Stimulated activated naive CD8-positive, alpha-beta T cell treated with anti-CD3 and anti-CD28 coated beads, Interleukin-15, Interleukin-2, amounts not matched to agents 100 ng/mL and 50 ng/mL, for 24 hours (primary cell): ENCODE data around the gene SYTL1.
A peak's percentile ranks its signal among the peaks of the same experiment; 100 is the strongest.

Experiments
- H3K27ac Mint-ChIP-seq: one replicate; pipeline ENCODE4 v1.8.0; 2021; ENCODE audit warnings: mild to moderate bottlenecking, mixed read lengths
- H3K27me3 Mint-ChIP-seq: one replicate; pipeline ENCODE4 v1.8.0; 2021; ENCODE audit warnings: mixed read lengths
- H3K36me3 Mint-ChIP-seq: one replicate; pipeline ENCODE4 v1.8.0; 2021; ENCODE audit warnings: low read depth, mixed read lengths
- H3K4me1 Mint-ChIP-seq: one replicate; pipeline ENCODE4 v1.8.0; 2021; ENCODE audit warnings: low read depth, mixed read lengths
- H3K4me3 Mint-ChIP-seq: one replicate; pipeline ENCODE4 v1.8.0; 2021; ENCODE audit warnings: mild to moderate bottlenecking, mixed read lengths
- H3K9me3 Mint-ChIP-seq: one replicate; pipeline ENCODE4 v1.8.0; 2021; ENCODE audit warnings: mixed read lengths

SYTL1 gene

GRCh38 chr1:27361044-27361402, 19.2 kb downstream of the SYTL1 start:
- Mint-ChIP-seq H3K36me3 (no peaks in the 10 kb centered on the region), H3K4me3 (peak overlapping the region; percentile 60), H3K9me3 (no peaks in the 10 kb centered on the region), H3K27ac (no peak overlapping the region), H3K4me1 (peaks cover 50% of the 10 kb centered on the region), H3K27me3 (peaks cover 6% of the 10 kb centered on the region)

- H3K27me3 Mint-ChIP-seq: peaks cover 6% of the 10 kb centered on the region
- H3K4me1 Mint-ChIP-seq: peaks cover 46% of the 10 kb centered on the region
- H3K27ac Mint-ChIP-seq: no peak overlapping the region
- H3K36me3 Mint-ChIP-seq: no peaks in the 10 kb centered on the region
- H3K9me3 Mint-ChIP-seq: no peaks in the 10 kb centered on the region
- no peak overlapping the region for H3K4me3 Mint-ChIP-seq
Measured at GRCh38 chr1:27361553-27361952, 19.7 kb downstream of the SYTL1 start.

- Mint-ChIP-seq H3K27ac (no peak overlapping the region), H3K4me3 (no peak overlapping the region), H3K4me1 (peaks cover 37% of the 10 kb centered on the region), H3K27me3 (peaks cover 2% of the 10 kb centered on the region), H3K9me3 (no peaks in the 10 kb centered on the region), H3K36me3 (no peaks in the 10 kb centered on the region)
Measured at GRCh38 chr1:27363766-27364695, 22.2 kb downstream of the SYTL1 start.

- Mint-ChIP-seq H3K27me3 (no peaks in the 10 kb centered on the region), H3K36me3 (no peaks in the 10 kb centered on the region), H3K9me3 (no peaks in the 10 kb centered on the region), H3K27ac (peak overlapping the region; percentile 67), H3K4me1 (peaks cover 37% of the 10 kb centered on the region), H3K4me3 (peak overlapping the region; percentile 81)
Measured at GRCh38 chr1:27364696-27365371, 23.0 kb downstream of the SYTL1 start.

GRCh38 chr1:27365372-27366112, 23.7 kb downstream of the SYTL1 start:
- peak overlapping the region; percentile 81 for H3K4me3 Mint-ChIP-seq
- H3K27me3 Mint-ChIP-seq: no peaks in the 10 kb centered on the region
- H3K9me3 Mint-ChIP-seq: no peaks in the 10 kb centered on the region
- H3K4me1 Mint-ChIP-seq: peaks cover 34% of the 10 kb centered on the region
- no peaks in the 10 kb centered on the region for H3K36me3 Mint-ChIP-seq
- H3K27ac Mint-ChIP-seq: peak overlapping the region; percentile 79

- H3K36me3 Mint-ChIP-seq: no peaks in the 10 kb centered on the region
- H3K27ac Mint-ChIP-seq: peak overlapping the region; percentile 79
- H3K9me3 Mint-ChIP-seq: no peaks in the 10 kb centered on the region
- H3K4me1 Mint-ChIP-seq: peaks cover 34% of the 10 kb centered on the region
- H3K4me3 Mint-ChIP-seq: peak overlapping the region; percentile 81
- H3K27me3 Mint-ChIP-seq: no peaks in the 10 kb centered on the region
Measured at GRCh38 chr1:27366113-27366410, 24.2 kb downstream of the SYTL1 start.

- Mint-ChIP-seq H3K4me1 (peaks cover 34% of the 10 kb centered on the region), H3K36me3 (no peaks in the 10 kb centered on the region), H3K9me3 (no peaks in the 10 kb centered on the region), H3K27ac (peak within 1 kb of the TSS; percentile 79), H3K4me3 (peak within 1 kb of the TSS; percentile 81), H3K27me3 (no peaks in the 10 kb centered on the region)
Measured at GRCh38 chr1:27366411-27367159, 24.8 kb downstream of the SYTL1 start, which contains the start of gene MAP3K6. TSS of gene MAP3K6 (minus strand) at chr1:27366961. CDS start at chr1:27366597, 364 bp downstream.

GRCh38 chr1:27367160-27367650, 25.4 kb downstream of the SYTL1 start:
- Mint-ChIP-seq H3K9me3 (no peaks in the 10 kb centered on the region), H3K36me3 (no peaks in the 10 kb centered on the region), H3K4me3 (peak overlapping the region; percentile 57), H3K4me1 (peaks cover 34% of the 10 kb centered on the region), H3K27ac (no peak overlapping the region), H3K27me3 (no peaks in the 10 kb centered on the region)

GRCh38 chr1:27368869-27369582, 27.2 kb downstream of the SYTL1 start:
- H3K36me3 Mint-ChIP-seq: no peaks in the 10 kb centered on the region
- peak overlapping the region; percentile 26 for H3K27ac Mint-ChIP-seq
- no peaks in the 10 kb centered on the region for H3K9me3 Mint-ChIP-seq
- H3K4me1 Mint-ChIP-seq: peaks cover 34% of the 10 kb centered on the region
- no peak overlapping the region for H3K4me3 Mint-ChIP-seq
- no peaks in the 10 kb centered on the region for H3K27me3 Mint-ChIP-seq

- Mint-ChIP-seq H3K27me3 (no peaks in the 10 kb centered on the region), H3K9me3 (no peaks in the 10 kb centered on the region), H3K4me3 (no peak overlapping the region), H3K4me1 (peaks cover 17% of the 10 kb centered on the region), H3K36me3 (no peaks in the 10 kb centered on the region), H3K27ac (no peak overlapping the region)
Measured at GRCh38 chr1:27372022-27372807, 30.4 kb downstream of the SYTL1 start.

GRCh38 chr1:27372808-27373690, 31.2 kb downstream of the SYTL1 start:
- Mint-ChIP-seq H3K27me3 (no peaks in the 10 kb centered on the region), H3K4me1 (peaks cover 13% of the 10 kb centered on the region), H3K27ac (no peak overlapping the region), H3K36me3 (no peaks in the 10 kb centered on the region), H3K4me3 (no peak overlapping the region), H3K9me3 (no peaks in the 10 kb centered on the region)

GRCh38 chr1:27374362-27375086, 32.7 kb downstream of the SYTL1 start, which contains the start of gene FCN3:
TSS of gene FCN3 (minus strand) at chr1:27374824. CDS start at chr1:27374818, 6 bp downstream.
- no peaks in the 10 kb centered on the region for H3K9me3 Mint-ChIP-seq
- H3K27me3 Mint-ChIP-seq: no peaks in the 10 kb centered on the region
- no peaks in the 10 kb centered on the region for H3K36me3 Mint-ChIP-seq
- no peak within 1 kb of the TSS for H3K4me3 Mint-ChIP-seq
- peaks cover 4% of the 10 kb centered on the region for H3K4me1 Mint-ChIP-seq
- H3K27ac Mint-ChIP-seq: no peak within 1 kb of the TSS
